Fibroblast of skin of left quadriceps (primary cell): ENCODE measurements around the gene SLC25A1.
"Not testable (repeated sequence)": the region's sequence is repeated elsewhere in the genome, so short reads cannot be mapped to it uniquely, and the experiment has no call there.

ENCODE experiments used
- DNase-seq, 2 experiments: peaks; one replicate each; pipeline ENCODE4 v3.0.0-alpha.2; 2013; ENCODE audit warnings: low read depth in 2 of 2

The SLC25A1 gene

GRCh38 chr22:19166421-19166820, 12.1 kb downstream of the SLC25A1 start:
- no peak for DNase-seq

GRCh38 chr22:19164425-19164824, 14.1 kb downstream of the SLC25A1 start:
- no peak for DNase-seq

GRCh38 chr22:19158649-19159048, 19.9 kb downstream of the SLC25A1 start:
- DNase-seq, result not testable (repeated sequence)

- not testable (repeated sequence) for DNase-seq
Observed at GRCh38 chr22:19156109-19156508, 22.4 kb downstream of the SLC25A1 start.

GRCh38 chr22:19152942-19153883, 25.3 kb downstream of the SLC25A1 start:
- no peak for DNase-seq

GRCh38 chr22:19151329-19152191, 27.0 kb downstream of the SLC25A1 start:
- DNase-seq, result no peak

GRCh38 chr22:19150482-19151328, 27.8 kb downstream of the SLC25A1 start:
- no peak for DNase-seq

GRCh38 chr22:19149991-19150390, 28.5 kb downstream of the SLC25A1 start, which contains the start of gene GSC2:
Gene GSC2 (minus strand): TSS chr22:19150292. CDS start chr22:19150283, 9 bp downstream.
- no peak for DNase-seq

- no peak for DNase-seq
Observed at GRCh38 chr22:19149047-19149883, 29.3 kb downstream of the SLC25A1 start.

- no peak for DNase-seq
Observed at GRCh38 chr22:19148417-19149046, 30.0 kb downstream of the SLC25A1 start.

- no peak for DNase-seq
Observed at GRCh38 chr22:19147195-19147780, 31.2 kb downstream of the SLC25A1 start.

GRCh38 chr22:19146215-19146968, 32.1 kb downstream of the SLC25A1 start:
- no peak for DNase-seq

- DNase-seq, result no peak
Observed at GRCh38 chr22:19143967-19144400, 34.6 kb downstream of the SLC25A1 start.

GRCh38 chr22:19143212-19143611, 35.3 kb downstream of the SLC25A1 start:
- no peak for DNase-seq

- no peak for DNase-seq
Observed at GRCh38 chr22:19142394-19142793, 36.1 kb downstream of the SLC25A1 start.

GRCh38 chr22:19139974-19140373, 38.6 kb downstream of the SLC25A1 start:
- DNase-seq, result no peak

- DNase-seq, result no peak
Observed at GRCh38 chr22:19139001-19139356, 39.6 kb downstream of the SLC25A1 start.

GRCh38 chr22:19138217-19139000, 40.1 kb downstream of the SLC25A1 start:
- DNase-seq, result no peak
